ENCODE measurements around the gene STIM1.
A peak's percentile ranks its signal among the peaks of the same experiment; 100 is the strongest.
"Not testable (repeated sequence)": the region's sequence is repeated elsewhere in the genome, so short reads cannot be mapped to it uniquely, and the experiment has no call there.

STIM1 gene

GRCh38 chr11:4084406-4085125, 229.1 kb downstream of the STIM1 start:
- DNase-seq = no peak

GRCh38 chr11:4085575-4085974, 230.1 kb downstream of the STIM1 start:
- no peak for DNase-seq

GRCh38 chr11:4086575-4087353, 231.3 kb downstream of the STIM1 start:
- DNase-seq = no peak

GRCh38 chr11:4087551-4087950, 232.1 kb downstream of the STIM1 start:
- no peak for DNase-seq

- DNase-seq = no peak
These were observed 234.8 kb downstream of the STIM1 start for GRCh38 chr11:4090258-4090657.

GRCh38 chr11:4092026-4092425, 236.6 kb downstream of the STIM1 start:
- no peak for DNase-seq

GRCh38 chr11:4093519-4094347, 238.3 kb downstream of the STIM1 start:
- no peak for DNase-seq

GRCh38 chr11:4094348-4095291, 239.2 kb downstream of the STIM1 start, which contains the start of gene RRM1:
RRM1 (plus strand) TSS chr11:4094799; CDS start chr11:4095013, 214 bp downstream.
- DNase-seq = peak; percentile 99

GRCh38 chr11:4095509-4096230, 240.2 kb downstream of the STIM1 start:
- no peak for DNase-seq

GRCh38 chr11:4098026-4098621, 242.7 kb downstream of the STIM1 start:
- DNase-seq = no peak

GRCh38 chr11:4102711-4103110, 247.2 kb downstream of the STIM1 start:
- no peak for DNase-seq

- no peak for DNase-seq
These were observed 247.8 kb downstream of the STIM1 start for GRCh38 chr11:4103269-4103668.

- DNase-seq = no peak
These were observed 250.5 kb downstream of the STIM1 start for GRCh38 chr11:4105916-4106315.

- DNase-seq = no peak
These were observed 256.4 kb downstream of the STIM1 start for GRCh38 chr11:4111834-4112233.

- no peak for DNase-seq
These were observed 259.7 kb downstream of the STIM1 start for GRCh38 chr11:4115128-4115527.

- DNase-seq = no peak
These were observed 262.6 kb downstream of the STIM1 start for GRCh38 chr11:4118107-4118506.

GRCh38 chr11:4123218-4123617, 267.8 kb downstream of the STIM1 start:
- no peak for DNase-seq

GRCh38 chr11:4125141-4125540, 269.7 kb downstream of the STIM1 start:
- no peak for DNase-seq

GRCh38 chr11:4127357-4127756, 271.9 kb downstream of the STIM1 start:
- DNase-seq = no peak

- not testable (repeated sequence) for DNase-seq
These were observed 274.8 kb downstream of the STIM1 start for GRCh38 chr11:4130219-4130618.

GRCh38 chr11:4134806-4135205, 279.3 kb downstream of the STIM1 start:
- DNase-seq = no peak
